SU-DHL-6 (cell line): ENCODE results near the gene ZNF280A.

ENCODE experiments used
- H2AFZ ChIP-seq: fragments of 200-600 bp; sonication (generic); 2 replicates; pipeline ENCODE4 v1.6.1; 2014; ENCODE audit warnings: low read depth, mild to moderate bottlenecking, moderate library complexity, mixed read lengths, antibody characterized with exemption, low read length; ENCODE audit not compliant: severe bottlenecking
- H3F3A ChIP-seq: fragments of 200-600 bp; shearing (Covaris generic); 2 replicates; pipeline ENCODE4 v1.6.0; 2016; ENCODE audit warnings: antibody characterized with exemption, mild to moderate bottlenecking; ENCODE audit not compliant: insufficient read depth
- H3K27ac ChIP-seq: fragments of 200-600 bp; sonication (generic); 2 replicates; pipeline ENCODE4 v1.5.1; 2016; ENCODE audit warnings: low read depth, mild to moderate bottlenecking, low read length, moderate library complexity, mixed read lengths
- H3K27me3 ChIP-seq: fragments of 200-600 bp; sonication (generic), shearing (Covaris generic); 2 replicates; pipeline ENCODE4 v1.6.0; 2014; ENCODE audit warnings: mild to moderate bottlenecking, low read length
- H3K36me3 ChIP-seq: fragments of 200-600 bp; sonication (generic); 2 replicates; pipeline ENCODE4 v1.6.1; 2014; ENCODE audit warnings: mild to moderate bottlenecking, low read length, mixed read lengths
- H3K4me2 ChIP-seq: fragments of 300-600, 200-600 bp; shearing (Covaris generic), sonication (generic); 2 replicates; pipeline ENCODE4 v1.6.0; 2014; ENCODE audit warnings: low read length, low read depth, mild to moderate bottlenecking; ENCODE audit not compliant: poor library complexity, severe bottlenecking
- H3K4me3 ChIP-seq: fragments of 200-600 bp; sonication (generic); 2 replicates; pipeline ENCODE4 v1.5.1; 2014; ENCODE audit warnings: antibody characterized with exemption, low read length, mild to moderate bottlenecking, mixed read lengths; ENCODE audit not compliant: insufficient read depth, poor library complexity, severe bottlenecking
- H3K79me2 ChIP-seq: fragments of 200-600 bp; sonication (generic); 2 replicates; pipeline ENCODE4 v1.6.1; 2014; ENCODE audit warnings: mild to moderate bottlenecking, low read length, moderate library complexity; ENCODE audit not compliant: insufficient read depth
- H3K9ac ChIP-seq: fragments of 200-600 bp; sonication (generic); 2 replicates; pipeline ENCODE4 v1.7.0; 2014; ENCODE audit warnings: mild to moderate bottlenecking, low read length
- H3K9me2 ChIP-seq: fragments of 200-600 bp; sonication (generic); replicated peaks from 2 replicates; pipeline ENCODE4 v1.6.1; 2014; ENCODE audit warnings: low read length; ENCODE audit not compliant: insufficient read depth
- H3K9me3 ChIP-seq: fragments of 200-600 bp; sonication (generic); 2 replicates; pipeline ENCODE4 v1.6.1; 2014; ENCODE audit warnings: low read length, mixed read lengths; ENCODE audit not compliant: insufficient read depth
- H4K20me1 ChIP-seq: fragments of 200-600 bp; sonication (generic); 2 replicates; pipeline ENCODE4 v1.6.1; 2014; ENCODE audit warnings: low read depth, mild to moderate bottlenecking, antibody characterized with exemption, low read length, moderate library complexity, mixed read lengths
- EZH2phosphoT487 ChIP-seq: fragments of 200-600 bp; sonication (generic), shearing (Covaris generic); conservative IDR thresholded peaks from 2 replicates; pipeline ENCODE4 v1.6.1; 2018; ENCODE audit warnings: mild to moderate bottlenecking, antibody characterized with exemption, low read length, moderate library complexity, mixed read lengths
- TF ChIP-seq, protein P1 (sequence below): fragments of 200-600 bp; sonication (generic); IDR thresholded peaks from one replicate; pipeline ENCODE4 v1.5.1; 2017; ENCODE audit warnings: antibody characterized with exemption, mild to moderate bottlenecking, low read length, moderate library complexity; ENCODE audit not compliant: insufficient read depth, poor library complexity, severe bottlenecking

The ZNF280A gene

DNA sequence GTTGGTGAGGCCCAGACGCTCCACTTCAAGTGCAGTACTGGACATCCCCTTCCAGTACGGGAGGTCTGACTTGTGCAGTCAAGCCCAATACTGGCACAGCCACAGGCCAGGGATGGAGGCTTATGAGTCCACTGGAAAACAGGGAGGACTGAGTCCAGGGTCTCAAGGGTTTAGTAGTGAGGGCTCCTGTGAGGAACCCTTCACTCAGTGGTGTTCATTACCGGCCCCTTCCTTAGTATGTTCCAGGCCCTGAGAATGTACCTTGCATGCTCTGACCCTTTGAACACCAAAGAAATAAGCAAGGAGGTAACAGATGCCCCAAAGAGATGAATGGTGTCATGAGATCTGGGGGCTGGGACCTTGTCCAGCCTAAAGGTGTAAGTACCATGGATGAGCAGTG, 27.2 kb upstream of the ZNF280A start:
- Histone ChIP-seq H3K4me2 (no peak overlapping the region), H3F3A (no peaks in the 10 kb centered on the region), H3K9me3 (no peaks in the 10 kb centered on the region), H3K27me3 (no peaks in the 10 kb centered on the region), H2AFZ (no peak overlapping the region), H3K36me3 (no peaks in the 10 kb centered on the region), H3K79me2 (no peaks in the 10 kb centered on the region), H4K20me1 (no peaks in the 10 kb centered on the region), H3K27ac (no peak overlapping the region), H3K4me3 (no peak overlapping the region), H3K9me2 (no peaks in the 10 kb centered on the region), H3K9ac (no peak overlapping the region)
- no peak for TF ChIP-seq EZH2phosphoT487
- TF ChIP-seq, protein P1, sequence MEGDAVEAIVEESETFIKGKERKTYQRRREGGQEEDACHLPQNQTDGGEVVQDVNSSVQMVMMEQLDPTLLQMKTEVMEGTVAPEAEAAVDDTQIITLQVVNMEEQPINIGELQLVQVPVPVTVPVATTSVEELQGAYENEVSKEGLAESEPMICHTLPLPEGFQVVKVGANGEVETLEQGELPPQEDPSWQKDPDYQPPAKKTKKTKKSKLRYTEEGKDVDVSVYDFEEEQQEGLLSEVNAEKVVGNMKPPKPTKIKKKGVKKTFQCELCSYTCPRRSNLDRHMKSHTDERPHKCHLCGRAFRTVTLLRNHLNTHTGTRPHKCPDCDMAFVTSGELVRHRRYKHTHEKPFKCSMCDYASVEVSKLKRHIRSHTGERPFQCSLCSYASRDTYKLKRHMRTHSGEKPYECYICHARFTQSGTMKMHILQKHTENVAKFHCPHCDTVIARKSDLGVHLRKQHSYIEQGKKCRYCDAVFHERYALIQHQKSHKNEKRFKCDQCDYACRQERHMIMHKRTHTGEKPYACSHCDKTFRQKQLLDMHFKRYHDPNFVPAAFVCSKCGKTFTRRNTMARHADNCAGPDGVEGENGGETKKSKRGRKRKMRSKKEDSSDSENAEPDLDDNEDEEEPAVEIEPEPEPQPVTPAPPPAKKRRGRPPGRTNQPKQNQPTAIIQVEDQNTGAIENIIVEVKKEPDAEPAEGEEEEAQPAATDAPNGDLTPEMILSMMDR, result no peak

DNA sequence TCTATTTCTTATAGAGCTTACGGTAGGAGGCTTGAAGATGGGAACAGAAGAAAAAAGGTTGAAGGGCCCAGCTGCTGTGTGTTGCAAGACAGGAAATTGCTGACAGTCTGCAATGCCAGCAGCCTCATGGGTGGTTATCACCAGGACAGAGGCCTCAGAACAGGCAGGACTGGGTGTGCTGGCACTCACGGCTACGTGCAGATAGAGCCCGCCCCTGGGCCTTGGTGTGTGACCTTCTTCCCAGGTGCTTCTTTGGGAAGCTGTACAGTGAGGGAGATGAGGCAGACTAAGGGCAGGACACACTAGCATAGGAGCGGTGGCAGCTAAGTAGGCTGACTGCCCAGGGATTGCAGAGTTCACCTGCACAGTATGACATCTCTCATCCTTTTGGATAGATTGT, 26.4 kb upstream of the ZNF280A start:
- no peaks in the 10 kb centered on the region for H4K20me1 ChIP-seq
- H2AFZ ChIP-seq, result no peak overlapping the region
- no peaks in the 10 kb centered on the region for H3K27me3 ChIP-seq
- H3K9me3 ChIP-seq, result no peaks in the 10 kb centered on the region
- no peaks in the 10 kb centered on the region for H3K79me2 ChIP-seq
- H3K27ac ChIP-seq, result no peak overlapping the region
- H3F3A ChIP-seq, result no peaks in the 10 kb centered on the region
- H3K4me2 ChIP-seq, result no peak overlapping the region
- no peak overlapping the region for H3K4me3 ChIP-seq
- H3K36me3 ChIP-seq, result no peaks in the 10 kb centered on the region
- no peaks in the 10 kb centered on the region for H3K9me2 ChIP-seq
- TF ChIP-seq, protein P1, result no peak
- H3K9ac ChIP-seq, result no peak overlapping the region

DNA sequence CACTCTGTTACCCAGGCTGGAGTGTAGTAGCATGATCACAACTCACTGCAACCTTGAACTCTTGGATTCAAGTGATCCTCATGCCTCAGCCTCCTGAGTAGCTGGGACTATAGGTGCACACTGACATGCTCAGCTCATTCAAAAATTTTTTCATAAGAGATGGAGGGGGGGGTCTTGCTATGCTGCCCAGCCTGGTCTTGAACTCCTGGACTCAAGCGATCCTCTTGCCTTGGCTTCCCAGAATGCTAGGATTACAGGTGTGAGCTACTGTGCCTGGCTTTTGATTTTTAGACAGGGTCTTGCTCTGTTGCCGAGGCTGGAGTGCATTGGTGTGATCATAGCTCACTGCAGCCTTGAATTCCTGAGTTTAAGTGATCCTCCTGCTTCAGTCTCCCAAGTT, 25.0 kb upstream of the ZNF280A start:
- Histone ChIP-seq H3K9ac (no peak overlapping the region), H3K27ac (no peak overlapping the region)

More for the DNA sequence above, 25.0 kb upstream of the ZNF280A start:
- Histone ChIP-seq H3K4me2 (no peak overlapping the region), H3F3A (no peaks in the 10 kb centered on the region), H3K9me2 (no peaks in the 10 kb centered on the region), H3K27me3 (no peaks in the 10 kb centered on the region), H3K9me3 (no peaks in the 10 kb centered on the region), H3K4me3 (no peak overlapping the region), H2AFZ (no peak overlapping the region), H3K36me3 (no peaks in the 10 kb centered on the region), H3K79me2 (no peaks in the 10 kb centered on the region), H4K20me1 (no peaks in the 10 kb centered on the region)
- TF ChIP-seq, protein P1, result no peak
